Measurements from ENCODE around the gene PDZRN3.

DNA sequence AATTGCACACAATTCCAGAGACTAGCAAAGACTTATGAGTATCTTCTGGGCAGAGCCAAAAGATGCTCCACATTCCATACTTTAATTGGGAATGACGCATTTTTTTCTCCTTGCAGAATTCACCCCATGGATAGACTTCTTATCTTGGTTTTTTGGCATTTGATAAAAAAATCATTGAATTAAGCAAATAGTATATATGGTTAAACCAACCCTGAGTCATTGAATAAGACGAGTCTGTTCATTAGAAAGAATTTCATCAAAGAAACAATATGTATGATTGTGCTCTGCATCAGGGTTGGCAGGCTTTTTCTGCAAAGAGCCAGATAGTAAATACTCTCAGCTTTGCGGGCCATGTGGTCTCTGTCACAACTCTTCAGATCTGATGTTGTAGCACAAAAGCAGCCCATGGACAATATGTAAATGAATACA, 9.2 kb upstream of the PDZRN3 start:
- TF ChIP-seq, protein P1, sequence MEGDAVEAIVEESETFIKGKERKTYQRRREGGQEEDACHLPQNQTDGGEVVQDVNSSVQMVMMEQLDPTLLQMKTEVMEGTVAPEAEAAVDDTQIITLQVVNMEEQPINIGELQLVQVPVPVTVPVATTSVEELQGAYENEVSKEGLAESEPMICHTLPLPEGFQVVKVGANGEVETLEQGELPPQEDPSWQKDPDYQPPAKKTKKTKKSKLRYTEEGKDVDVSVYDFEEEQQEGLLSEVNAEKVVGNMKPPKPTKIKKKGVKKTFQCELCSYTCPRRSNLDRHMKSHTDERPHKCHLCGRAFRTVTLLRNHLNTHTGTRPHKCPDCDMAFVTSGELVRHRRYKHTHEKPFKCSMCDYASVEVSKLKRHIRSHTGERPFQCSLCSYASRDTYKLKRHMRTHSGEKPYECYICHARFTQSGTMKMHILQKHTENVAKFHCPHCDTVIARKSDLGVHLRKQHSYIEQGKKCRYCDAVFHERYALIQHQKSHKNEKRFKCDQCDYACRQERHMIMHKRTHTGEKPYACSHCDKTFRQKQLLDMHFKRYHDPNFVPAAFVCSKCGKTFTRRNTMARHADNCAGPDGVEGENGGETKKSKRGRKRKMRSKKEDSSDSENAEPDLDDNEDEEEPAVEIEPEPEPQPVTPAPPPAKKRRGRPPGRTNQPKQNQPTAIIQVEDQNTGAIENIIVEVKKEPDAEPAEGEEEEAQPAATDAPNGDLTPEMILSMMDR (IDR thresholded peaks at IDR 0.05): no peak
- no peak for TF ChIP-seq POLR2AphosphoS5 (IDR thresholded peaks at IDR 0.05; ENCODE audit: low read depth, low read length)
- TF ChIP-seq TCF7L2 (IDR thresholded peaks at IDR 0.05; ENCODE audit: low read depth, low read length): no peak
- TF ChIP-seq, protein P2, sequence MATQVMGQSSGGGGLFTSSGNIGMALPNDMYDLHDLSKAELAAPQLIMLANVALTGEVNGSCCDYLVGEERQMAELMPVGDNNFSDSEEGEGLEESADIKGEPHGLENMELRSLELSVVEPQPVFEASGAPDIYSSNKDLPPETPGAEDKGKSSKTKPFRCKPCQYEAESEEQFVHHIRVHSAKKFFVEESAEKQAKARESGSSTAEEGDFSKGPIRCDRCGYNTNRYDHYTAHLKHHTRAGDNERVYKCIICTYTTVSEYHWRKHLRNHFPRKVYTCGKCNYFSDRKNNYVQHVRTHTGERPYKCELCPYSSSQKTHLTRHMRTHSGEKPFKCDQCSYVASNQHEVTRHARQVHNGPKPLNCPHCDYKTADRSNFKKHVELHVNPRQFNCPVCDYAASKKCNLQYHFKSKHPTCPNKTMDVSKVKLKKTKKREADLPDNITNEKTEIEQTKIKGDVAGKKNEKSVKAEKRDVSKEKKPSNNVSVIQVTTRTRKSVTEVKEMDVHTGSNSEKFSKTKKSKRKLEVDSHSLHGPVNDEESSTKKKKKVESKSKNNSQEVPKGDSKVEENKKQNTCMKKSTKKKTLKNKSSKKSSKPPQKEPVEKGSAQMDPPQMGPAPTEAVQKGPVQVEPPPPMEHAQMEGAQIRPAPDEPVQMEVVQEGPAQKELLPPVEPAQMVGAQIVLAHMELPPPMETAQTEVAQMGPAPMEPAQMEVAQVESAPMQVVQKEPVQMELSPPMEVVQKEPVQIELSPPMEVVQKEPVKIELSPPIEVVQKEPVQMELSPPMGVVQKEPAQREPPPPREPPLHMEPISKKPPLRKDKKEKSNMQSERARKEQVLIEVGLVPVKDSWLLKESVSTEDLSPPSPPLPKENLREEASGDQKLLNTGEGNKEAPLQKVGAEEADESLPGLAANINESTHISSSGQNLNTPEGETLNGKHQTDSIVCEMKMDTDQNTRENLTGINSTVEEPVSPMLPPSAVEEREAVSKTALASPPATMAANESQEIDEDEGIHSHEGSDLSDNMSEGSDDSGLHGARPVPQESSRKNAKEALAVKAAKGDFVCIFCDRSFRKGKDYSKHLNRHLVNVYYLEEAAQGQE (IDR thresholded peaks at IDR 0.05; ENCODE audit: insufficient read depth in 1 of 2, low read depth in 2 of 2, low read length in 1 of 2): no peak
- TF ChIP-seq SIN3A (IDR thresholded peaks at IDR 0.05; ENCODE audit: borderline replicate concordance, insufficient read depth, low read depth, low read length): no peak
